TTC549 (cell line): ENCODE measurements around the gene IL17C.

ENCODE experiments used
- FAIRE-seq: peaks from 2 replicates; lab custom pipeline; 2012; peaks lifted over from hg19 to GRCh38; lab: Jason Lieb, UNC

The IL17C gene

DNA sequence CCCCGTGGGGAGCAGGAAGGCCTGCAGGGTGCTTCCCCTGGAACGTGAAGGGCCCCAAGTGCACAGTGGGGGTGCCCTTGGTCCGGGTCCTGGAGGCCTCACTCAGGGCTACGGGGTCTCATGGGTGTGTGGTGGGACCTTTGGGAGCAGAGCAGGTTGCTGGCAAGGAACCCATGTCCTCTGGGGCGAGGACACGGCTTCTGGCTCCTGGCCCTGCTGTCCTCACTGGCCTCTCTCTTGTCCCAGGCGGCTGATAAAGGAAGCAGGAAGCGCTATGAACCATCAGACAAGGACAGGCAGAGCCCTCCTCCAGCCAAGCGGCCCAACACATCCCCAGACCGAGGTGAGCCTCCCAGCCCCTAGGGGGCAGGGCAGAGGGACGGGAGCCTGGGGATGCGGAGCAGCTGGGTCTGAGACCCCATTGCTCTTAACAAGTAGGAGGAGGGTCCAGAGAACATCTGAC lies 9.8 kb upstream of the IL17C start:
- no peak for FAIRE-seq

GRCh38 chr16:88629835-88630234 lies 8.5 kb upstream of the IL17C start:
- FAIRE-seq = no peak

DNA sequence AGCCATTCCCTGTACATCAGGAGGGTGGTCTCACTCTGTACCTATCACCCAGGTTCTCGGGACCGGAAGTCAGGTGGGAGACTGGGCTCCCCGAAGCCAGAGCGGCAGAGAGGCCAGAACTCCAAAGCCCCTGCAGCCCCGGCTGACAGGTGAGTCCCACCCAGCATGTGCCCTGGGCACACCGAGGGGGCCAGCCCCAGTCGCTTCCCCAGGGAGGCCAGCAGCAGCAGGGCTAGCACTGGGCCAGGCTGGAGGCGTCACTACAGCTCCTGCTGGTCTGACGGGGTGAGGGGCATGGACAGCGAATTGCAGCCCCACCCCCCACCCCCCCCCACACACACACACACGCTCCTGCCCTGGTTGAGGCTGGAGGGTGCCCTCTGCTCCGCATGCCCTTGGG lies 7.9 kb upstream of the IL17C start:
- FAIRE-seq = no peak

- no peak for FAIRE-seq
Observed at GRCh38 chr16:88630941-88631340, 7.4 kb upstream of the IL17C start.

DNA sequence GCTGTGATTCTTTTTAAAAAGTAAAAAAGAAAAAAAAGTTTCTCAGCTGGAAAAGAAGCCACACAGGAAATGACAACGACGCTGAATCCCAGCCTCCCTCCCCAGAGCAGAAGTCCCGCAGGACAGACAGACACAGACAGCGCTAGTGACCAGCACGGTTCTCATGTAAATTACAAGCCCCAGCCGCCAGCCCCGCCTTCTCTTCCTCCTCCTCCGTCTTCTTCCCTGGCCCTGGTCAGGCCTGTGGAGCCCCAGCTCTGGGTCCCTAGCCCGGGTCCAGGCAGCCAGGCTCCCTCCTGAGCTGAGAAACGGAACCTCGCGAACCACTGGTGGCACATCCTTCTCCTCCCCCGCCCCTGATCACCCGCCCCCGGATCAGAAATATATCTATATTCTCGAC lies 7.0 kb upstream of the IL17C start:
- no peak for FAIRE-seq

GRCh38 chr16:88631920-88632586 lies 6.3 kb upstream of the IL17C start:
- no peak for FAIRE-seq

- FAIRE-seq = no peak
Observed at GRCh38 chr16:88632587-88632930, 5.8 kb upstream of the IL17C start.

GRCh38 chr16:88633684-88634140 lies 4.7 kb upstream of the IL17C start:
- no peak for FAIRE-seq

DNA sequence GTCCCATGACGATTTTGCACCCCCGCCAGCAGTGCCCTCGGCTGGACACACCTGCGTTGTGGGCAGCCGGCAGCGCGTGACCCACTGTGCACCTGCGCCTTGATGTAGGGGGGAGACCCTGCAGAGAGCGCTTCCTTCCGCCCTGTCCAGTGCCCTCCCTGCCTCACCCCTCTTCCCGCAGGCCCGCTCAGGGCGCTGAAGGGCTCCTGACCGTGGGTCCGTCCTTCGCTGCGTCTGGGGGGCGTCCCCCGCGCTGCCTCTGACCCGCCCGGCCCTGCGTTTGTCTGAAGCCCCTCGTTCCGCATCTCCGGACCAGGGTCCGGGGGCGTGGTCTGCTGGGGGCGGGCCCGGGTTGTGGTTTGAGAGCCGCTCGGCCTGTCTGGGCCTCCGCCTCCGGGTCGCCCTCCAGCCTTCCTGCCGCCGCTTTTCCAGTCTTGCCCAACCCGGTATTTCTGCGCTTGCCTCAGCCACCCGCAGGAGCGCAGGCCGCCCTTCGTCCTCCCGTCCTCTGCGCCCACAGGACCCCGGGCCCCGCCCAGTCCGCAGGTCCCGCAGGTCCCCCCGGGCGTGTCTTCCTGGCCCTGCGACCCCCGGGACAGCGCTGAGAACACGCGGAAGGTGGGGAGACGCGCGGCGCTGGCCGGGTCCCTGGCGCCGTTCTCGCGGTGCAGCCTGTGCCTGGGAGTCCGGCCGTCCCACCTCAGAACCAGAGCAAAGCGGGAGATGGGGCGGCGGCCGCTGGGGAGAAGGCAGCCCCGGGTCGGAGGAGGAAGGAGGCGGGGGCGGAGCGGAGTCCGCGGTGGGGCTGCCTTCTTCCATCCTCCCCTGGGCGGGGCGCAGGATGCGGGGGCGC lies 4.0 kb upstream of the IL17C start:
- FAIRE-seq = no peak

GRCh38 chr16:88634994-88635670 lies 3.2 kb upstream of the IL17C start:
- FAIRE-seq = no peak

DNA sequence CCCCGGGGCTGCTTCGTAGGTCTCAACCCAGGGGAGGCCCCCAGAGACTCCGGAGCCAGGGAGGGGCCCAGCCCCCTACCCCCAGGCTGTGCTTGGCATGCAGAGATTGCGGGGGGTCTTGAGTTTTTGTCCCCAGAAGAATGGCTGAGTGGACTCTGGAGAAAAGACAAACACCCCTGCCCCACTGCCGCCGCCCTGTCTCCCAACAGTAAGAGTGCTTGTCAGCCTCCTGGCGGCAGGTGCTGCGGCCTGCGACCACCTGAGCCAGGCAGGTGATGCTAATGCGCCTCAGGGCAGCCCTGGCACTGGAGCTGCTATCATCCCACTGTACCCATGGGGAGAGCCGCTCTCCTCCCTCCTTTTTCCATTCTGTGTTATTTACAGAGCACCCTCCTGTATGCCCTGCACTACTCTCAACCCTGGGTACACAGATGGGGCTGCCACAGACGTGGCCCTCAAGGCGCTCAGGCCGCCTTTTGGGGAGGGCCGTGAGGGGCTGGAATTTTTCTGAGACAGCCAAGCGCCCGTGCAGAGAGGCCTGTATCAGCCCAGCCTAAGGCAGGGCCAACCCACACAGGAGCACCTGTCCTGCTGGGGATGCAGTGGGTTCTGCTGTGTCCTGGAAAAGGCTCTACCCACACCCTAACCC lies 2.6 kb upstream of the IL17C start:
- FAIRE-seq = no peak

GRCh38 chr16:88636488-88637265 lies 1.7 kb upstream of the IL17C start:
- FAIRE-seq = no peak

DNA sequence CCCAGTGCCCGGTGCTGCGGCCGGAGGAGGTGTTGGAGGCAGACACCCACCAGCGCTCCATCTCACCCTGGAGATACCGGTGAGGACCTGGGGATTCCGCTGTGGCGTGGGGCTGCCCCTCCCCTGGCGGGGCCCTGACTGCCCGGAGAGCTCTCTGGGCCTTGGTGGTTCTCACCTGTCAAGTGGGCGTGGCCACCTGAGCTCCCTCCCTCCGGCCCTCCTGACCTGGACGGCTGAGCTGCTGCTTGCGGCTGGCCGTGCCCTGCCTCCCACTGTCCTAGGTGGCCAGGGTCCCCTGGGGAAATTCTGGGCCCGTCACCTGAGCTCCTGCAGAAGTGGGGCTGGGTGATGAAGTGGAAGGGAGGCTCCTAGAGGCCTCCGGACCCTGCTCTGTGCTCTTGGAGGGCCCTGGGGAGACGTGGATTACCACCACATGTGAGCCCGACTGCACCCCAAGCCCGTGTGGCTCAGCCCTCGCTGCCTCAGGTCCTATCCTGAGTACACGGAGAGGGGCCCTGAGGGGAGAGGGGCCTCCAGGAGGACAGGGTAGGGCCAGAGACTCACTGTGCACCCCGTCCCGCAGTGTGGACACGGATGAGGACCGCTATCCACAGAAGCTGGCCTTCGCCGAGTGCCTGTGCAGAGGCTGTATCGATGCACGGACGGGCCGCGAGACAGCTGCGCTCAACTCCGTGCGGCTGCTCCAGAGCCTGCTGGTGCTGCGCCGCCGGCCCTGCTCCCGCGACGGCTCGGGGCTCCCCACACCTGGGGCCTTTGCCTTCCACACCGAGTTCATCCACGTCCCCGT lies 1.1 kb downstream of the IL17C start:
- FAIRE-seq = no peak

DNA sequence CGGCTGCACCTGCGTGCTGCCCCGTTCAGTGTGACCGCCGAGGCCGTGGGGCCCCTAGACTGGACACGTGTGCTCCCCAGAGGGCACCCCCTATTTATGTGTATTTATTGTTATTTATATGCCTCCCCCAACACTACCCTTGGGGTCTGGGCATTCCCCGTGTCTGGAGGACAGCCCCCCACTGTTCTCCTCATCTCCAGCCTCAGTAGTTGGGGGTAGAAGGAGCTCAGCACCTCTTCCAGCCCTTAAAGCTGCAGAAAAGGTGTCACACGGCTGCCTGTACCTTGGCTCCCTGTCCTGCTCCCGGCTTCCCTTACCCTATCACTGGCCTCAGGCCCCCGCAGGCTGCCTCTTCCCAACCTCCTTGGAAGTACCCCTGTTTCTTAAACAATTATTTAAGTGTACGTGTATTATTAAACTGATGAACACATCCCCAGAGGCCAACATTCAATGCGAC lies 1.7 kb downstream of the IL17C start:
- FAIRE-seq = no peak

- no peak for FAIRE-seq
Observed at GRCh38 chr16:88640498-88641247, 2.3 kb downstream of the IL17C start.

- FAIRE-seq = no peak
Observed at GRCh38 chr16:88642881-88643643, 4.7 kb downstream of the IL17C start.

GRCh38 chr16:88643644-88643932 lies 5.2 kb downstream of the IL17C start:
- no peak for FAIRE-seq

GRCh38 chr16:88645455-88645854 lies 7.1 kb downstream of the IL17C start:
- no peak for FAIRE-seq

DNA sequence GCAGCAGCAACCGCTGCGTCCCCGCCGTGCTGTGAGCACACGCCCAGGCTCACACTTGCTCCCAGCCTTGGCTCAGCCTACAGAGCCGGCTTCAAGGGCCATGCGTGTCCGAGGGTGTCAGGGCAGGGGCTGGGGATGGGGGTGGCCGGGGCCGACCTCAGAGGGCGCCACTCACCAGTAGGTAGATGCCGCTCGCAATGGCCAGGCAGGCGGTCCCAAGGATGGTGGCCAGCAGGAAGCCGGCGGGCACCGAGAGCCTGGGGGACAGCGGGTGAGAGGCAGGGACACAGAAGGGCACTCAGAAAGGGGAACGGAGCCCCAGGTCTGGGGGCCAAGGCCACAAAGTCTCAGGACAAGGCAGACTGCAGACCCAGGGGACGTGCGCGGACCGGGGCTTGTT lies 7.6 kb downstream of the IL17C start:
- FAIRE-seq = no peak
